Subcutaneous adipose tissue (tissue), 4 donors: ENCODE results near the gene GPAM. TPM values are rescaled to one million over a fixed set of nuclear protein-coding genes. Genes with fewer than 3 reads are reported as not detected.

Experiments
- total RNA-seq, 4 donors: library from RNA; depleted of rRNA; stranded (reverse); fragments of >200 nt; gene quantifications; one replicate each; pipeline ENCODE4 v1.1.0, GENCODE V29; 2016
- TF ChIP-seq, protein P1 (sequence below): fragments of 450-650 bp; IDR thresholded peaks from one replicate; pipeline ENCODE4 v1.5.1; 2016; ENCODE audit warnings: low read depth, mild to moderate bottlenecking, control low read depth, antibody characterized with exemption, moderate library complexity

The GPAM gene
- total RNA-seq, 4 donors from 2014 or later: 80.7 to 1,237 (median 198) TPM

DNA sequence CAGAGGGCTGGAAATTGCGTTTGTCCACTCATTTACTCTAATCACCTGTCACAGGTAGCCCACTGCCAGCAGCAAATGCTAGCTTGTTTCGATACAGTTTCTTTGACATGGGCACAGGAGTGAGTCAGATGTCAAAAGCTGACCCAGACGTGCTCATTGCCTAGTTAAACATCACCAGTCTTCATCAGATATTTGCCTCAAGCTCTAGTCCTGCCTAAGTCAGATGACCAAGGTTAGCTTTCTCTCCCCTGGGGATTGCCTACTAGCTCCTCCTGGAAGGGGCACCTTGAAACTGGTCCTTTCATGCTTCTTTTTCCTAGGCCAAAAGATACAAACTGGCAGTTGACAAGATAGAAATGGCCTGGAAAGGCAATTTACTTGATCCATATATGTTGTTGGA, 35.2 kb downstream of the GPAM start:
- TF ChIP-seq, protein P1, sequence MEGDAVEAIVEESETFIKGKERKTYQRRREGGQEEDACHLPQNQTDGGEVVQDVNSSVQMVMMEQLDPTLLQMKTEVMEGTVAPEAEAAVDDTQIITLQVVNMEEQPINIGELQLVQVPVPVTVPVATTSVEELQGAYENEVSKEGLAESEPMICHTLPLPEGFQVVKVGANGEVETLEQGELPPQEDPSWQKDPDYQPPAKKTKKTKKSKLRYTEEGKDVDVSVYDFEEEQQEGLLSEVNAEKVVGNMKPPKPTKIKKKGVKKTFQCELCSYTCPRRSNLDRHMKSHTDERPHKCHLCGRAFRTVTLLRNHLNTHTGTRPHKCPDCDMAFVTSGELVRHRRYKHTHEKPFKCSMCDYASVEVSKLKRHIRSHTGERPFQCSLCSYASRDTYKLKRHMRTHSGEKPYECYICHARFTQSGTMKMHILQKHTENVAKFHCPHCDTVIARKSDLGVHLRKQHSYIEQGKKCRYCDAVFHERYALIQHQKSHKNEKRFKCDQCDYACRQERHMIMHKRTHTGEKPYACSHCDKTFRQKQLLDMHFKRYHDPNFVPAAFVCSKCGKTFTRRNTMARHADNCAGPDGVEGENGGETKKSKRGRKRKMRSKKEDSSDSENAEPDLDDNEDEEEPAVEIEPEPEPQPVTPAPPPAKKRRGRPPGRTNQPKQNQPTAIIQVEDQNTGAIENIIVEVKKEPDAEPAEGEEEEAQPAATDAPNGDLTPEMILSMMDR: no peak

DNA sequence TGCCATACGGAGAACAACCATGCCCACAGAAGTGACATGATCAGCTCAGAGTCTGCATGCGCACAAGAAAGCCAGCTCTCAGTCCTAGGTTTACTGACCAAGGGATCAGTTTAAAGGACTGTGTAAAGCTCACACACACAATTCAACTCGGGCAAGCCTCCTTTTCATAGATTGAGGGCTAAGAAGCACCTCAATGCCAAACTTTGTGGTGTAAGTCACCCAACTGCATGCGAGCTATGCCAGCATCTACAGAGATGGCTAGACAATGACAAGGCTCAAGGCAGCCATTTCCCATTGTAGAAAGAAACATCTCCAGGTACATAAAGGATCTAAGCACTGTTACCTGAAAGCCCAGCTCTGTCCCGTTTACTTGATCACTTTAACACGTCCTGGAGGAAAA, 36.8 kb downstream of the GPAM start:
- TF ChIP-seq, protein P1: no peak

DNA sequence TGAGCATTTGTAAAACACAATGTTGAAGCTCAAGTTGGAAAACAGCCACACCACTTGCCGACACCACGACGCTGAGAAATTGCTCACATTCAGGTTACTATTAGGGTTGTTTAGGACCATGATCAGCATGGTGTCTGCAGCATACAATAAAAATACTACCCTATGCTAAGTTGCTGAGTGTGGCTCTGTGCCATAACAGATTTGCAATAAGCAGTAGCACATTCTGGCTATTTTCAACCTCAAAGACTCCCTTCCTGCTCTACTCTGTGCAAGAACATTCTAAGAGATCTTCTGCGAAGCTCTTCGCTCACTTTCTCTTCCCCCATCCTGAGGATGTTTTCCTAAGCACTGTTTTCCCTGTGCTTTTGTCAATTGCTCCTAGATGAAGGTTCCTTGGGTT, 38.3 kb downstream of the GPAM start:
- TF ChIP-seq, protein P1: no peak

DNA sequence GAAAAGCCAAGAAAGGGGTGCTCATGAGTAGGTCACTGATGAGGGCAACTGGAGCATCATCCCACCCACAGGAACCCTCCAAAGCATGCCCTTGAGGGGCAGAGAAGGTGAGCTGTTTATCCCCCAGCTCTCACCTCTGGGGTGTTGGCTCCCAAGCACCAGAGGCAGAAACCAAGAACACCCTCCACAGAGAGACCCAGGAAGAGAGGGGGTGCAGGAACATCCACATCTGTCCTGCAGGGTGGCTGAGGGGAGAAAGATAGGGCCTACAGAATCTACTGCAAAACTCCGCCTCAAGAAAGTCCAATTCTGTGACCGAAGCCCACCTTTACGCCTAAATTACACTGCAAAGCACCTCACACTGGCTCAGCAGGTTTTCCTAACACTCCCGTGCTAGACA, 40.1 kb downstream of the GPAM start:
- TF ChIP-seq, protein P1: no peak

DNA sequence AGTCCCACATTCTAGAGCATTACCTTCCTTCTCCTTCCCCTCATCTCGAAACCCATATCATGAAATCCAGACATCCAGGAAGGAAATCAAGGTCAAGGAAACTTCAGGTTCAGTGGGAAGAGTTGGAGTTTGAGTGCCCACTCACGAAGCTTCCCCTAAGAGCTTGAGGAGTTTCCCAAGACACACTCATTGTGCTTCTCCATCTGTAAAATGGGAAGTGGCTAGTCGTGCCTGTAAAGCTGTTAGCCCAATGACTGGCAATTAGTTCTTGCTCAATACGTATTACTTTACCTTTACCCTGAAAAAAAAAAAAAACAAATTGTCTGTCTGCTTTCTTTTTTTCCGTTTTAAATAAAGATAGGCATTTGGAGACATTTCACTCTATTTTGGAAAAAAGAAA, 42.3 kb downstream of the GPAM start:
- TF ChIP-seq, protein P1: no peak

DNA sequence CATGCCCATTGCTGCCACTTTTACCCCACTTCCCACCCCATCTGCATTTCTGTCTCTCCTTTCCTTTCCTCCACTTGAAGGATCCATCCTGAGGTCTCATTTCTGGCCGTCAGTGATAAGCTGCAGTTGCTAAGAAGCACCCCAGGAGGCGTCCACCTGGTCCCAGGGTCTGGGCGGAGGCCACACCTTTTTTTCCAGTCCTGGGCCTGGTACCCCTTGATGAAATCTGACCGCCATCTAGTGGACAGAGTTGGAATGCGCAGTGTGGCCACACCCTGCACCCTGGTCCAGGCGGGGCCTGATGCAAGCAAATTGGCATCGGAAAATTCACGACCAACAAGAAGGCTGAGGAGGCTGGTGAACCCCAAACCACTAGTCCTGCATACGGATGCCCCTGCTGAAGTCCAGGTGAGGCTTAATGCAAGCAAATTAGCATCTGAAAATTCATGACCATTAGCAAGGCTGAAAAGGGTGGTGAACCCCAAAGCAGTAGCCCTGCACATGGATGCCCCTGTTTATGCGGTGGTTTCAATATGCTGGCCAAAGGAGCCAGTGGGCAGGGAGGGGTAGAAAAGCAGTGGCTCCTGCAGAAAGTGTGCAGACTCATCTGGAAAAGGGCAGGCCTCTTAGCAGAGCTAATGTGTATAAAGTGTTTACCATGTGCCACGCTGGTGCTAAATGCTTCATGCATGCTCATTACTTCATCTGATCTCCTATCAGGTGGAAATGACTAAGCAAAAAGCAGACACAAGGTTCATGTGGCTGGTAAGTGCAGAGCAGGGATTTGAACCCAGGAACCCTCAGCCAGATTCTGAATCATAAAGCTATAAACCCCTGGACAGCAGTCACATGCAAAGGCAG, 43.2 kb downstream of the GPAM start:
- TF ChIP-seq, protein P1: no peak

DNA sequence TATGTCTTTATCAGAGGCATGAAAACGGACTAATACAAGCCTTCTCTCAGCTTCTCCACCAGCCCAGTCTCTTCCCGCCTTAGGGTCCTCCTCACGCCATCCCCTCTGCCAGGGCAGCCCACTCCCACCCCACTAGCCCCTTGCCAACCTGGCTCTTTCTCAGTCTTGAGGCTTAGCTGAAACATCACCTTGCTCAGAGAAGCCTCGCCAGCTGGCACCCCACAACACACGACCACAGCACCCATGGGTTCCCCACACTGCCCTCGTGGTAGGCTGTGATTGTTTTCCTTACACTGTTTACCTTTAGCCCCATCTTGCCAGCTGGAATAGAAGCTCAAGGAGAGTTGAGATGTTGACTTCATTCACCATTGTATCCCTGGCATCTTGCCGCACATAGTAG, 44.4 kb downstream of the GPAM start:
- TF ChIP-seq, protein P1: no peak
